ENCODE measurements around the gene MYF5. TPM values are rescaled to one million over a fixed set of nuclear protein-coding genes. Genes with fewer than 3 reads are reported as not detected.

Gene MYF5
- total RNA-seq, 1 donor: not detected

DNA sequence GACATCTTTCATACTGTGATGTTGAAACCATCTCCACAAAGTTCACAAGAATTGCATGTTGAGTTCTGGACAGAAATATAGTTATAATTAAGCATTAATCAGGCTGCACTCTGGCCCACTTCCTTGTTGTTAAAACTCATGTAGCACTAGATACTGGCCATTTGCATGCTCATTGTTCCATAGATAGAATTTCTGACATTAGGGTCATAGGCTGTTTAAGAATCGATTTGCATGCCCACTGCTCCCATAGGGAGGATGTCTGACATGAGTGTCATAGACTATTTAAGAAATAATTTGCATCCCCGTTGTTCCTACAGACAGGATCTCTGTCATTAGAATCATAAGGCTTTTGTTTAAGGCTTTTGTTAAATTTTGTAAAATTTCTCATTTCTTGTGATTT lies 50.2 kb downstream of the MYF5 start:
- no peaks in the 10 kb centered on the region for H3K9me3 ChIP-seq (ENCODE audit: low read depth, low read length)
- no peaks in the 10 kb centered on the region for H3K27me3 ChIP-seq (ENCODE audit: insufficient read depth, low read length)
- no peaks in the 10 kb centered on the region for H3K4me1 ChIP-seq (ENCODE audit: insufficient read depth, low read length)
- H3K4me3 ChIP-seq (ENCODE audit: low read length): no peak overlapping the region

Other genes with a start within 250 kb of the MYF5 start
- gene MYF6, start 9.3 kb upstream of the MYF5 start, total RNA-seq: not detected
- gene LIN7A, start 221.0 kb downstream of the MYF5 start, total RNA-seq: 6.1 TPM

Data from mononuclear cell (primary cell).